Testis (tissue), 2 donors: ENCODE data around the gene SLX9.

Experiments used
- POLR2A ChIP-seq: fragments of 450-650 bp; IDR thresholded peaks from one replicate; pipeline ENCODE4 v1.6.1; 2017; ENCODE audit warnings: antibody characterized with exemption, mild to moderate bottlenecking, moderate library complexity
- TF ChIP-seq, protein P1 (sequence below), 3 experiments: fragments of 450-650 bp in 2 of 3; fragments of 200-600 bp in 1 of 3; sonication (generic) in 1 of 3; IDR thresholded peaks; one replicate each; pipeline ENCODE4 v1.5.1; 2016 to 2019; ENCODE audit warnings: antibody characterized with exemption in 3 of 3, mild to moderate bottlenecking in 2 of 3, moderate library complexity in 1 of 3

DNA sequence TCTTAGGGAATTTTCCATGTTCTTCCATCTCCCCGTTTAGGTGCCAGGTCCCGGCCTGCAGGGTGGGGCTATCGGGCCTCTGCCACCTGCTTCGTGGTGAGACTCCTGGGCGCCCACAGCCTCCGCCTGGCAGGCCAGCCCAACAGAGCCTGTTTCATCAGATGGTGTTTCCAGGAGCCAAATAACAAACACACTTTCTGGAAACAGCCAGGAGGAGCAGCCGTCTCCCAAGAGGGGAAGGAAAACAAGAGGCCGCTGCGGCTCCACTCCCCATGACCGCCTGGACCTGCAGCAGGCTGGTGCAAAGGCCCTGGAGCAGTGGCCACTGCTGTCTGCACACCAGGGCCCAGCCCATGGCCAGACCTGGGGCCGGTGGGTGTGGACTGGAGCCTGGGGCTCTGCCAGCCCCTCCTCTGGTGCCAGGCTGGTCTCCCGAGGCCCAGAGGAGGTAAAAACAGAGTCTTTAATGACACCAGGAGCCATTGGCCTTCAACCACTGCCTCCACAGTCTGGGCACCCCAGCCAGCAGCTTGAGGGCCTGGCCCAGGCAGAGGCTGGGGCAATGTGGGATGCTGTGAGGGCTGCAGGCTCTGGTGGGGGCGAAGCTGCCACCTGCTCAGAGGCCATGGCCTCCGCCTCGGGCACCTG lies 55.0 kb downstream of the SLX9 start:
- TF ChIP-seq, protein P1, sequence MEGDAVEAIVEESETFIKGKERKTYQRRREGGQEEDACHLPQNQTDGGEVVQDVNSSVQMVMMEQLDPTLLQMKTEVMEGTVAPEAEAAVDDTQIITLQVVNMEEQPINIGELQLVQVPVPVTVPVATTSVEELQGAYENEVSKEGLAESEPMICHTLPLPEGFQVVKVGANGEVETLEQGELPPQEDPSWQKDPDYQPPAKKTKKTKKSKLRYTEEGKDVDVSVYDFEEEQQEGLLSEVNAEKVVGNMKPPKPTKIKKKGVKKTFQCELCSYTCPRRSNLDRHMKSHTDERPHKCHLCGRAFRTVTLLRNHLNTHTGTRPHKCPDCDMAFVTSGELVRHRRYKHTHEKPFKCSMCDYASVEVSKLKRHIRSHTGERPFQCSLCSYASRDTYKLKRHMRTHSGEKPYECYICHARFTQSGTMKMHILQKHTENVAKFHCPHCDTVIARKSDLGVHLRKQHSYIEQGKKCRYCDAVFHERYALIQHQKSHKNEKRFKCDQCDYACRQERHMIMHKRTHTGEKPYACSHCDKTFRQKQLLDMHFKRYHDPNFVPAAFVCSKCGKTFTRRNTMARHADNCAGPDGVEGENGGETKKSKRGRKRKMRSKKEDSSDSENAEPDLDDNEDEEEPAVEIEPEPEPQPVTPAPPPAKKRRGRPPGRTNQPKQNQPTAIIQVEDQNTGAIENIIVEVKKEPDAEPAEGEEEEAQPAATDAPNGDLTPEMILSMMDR (IDR thresholded peaks at IDR 0.05): no peak
- TF ChIP-seq POLR2A: no peak
